HepG2 (cell line): Measurements from ENCODE around the gene ZNF764. TPM values are rescaled to one million over a fixed set of nuclear protein-coding genes. Genes with fewer than 3 reads are reported as not detected.

ENCODE experiments used
- ARNT ChIP-seq: fragments of 450-650 bp; IDR thresholded peaks from 2 replicates; pipeline ENCODE4 v1.6.1; 2017
- ATF7-NPFF ChIP-seq: sonication (generic); formaldehyde crosslinking; IDR thresholded peaks from 2 replicates; pipeline ENCODE4 v1.8.1; 2023; ENCODE audit warnings: mild to moderate bottlenecking, low read depth, missing genetic modification reagents, moderate library complexity
- ERF ChIP-seq: IDR thresholded peaks from 2 replicates; pipeline ENCODE4 v1.6.1; 2018; ENCODE audit warnings: missing biosample characterization, missing genetic modification reagents
- FOXK2 ChIP-seq: fragments of 450-650 bp; IDR thresholded peaks from 2 replicates; pipeline ENCODE4 v1.6.1; 2016
- HES4 ChIP-seq: sonication (generic); formaldehyde crosslinking; IDR thresholded peaks from 2 replicates; pipeline ENCODE4 v1.9.0; 2021; ENCODE audit warnings: mild to moderate bottlenecking, missing genetic modification reagents, borderline replicate concordance
- HOXD1 ChIP-seq: sonication (generic); formaldehyde crosslinking; IDR thresholded peaks from 2 replicates; pipeline ENCODE4 v1.5.0; 2020; ENCODE audit warnings: missing genetic modification reagents
- JUND ChIP-seq: sonication (generic); formaldehyde crosslinking; IDR thresholded peaks from 2 replicates; pipeline ENCODE4 v1.8.0; 2022; ENCODE audit warnings: mild to moderate bottlenecking, missing genetic modification reagents
- MAFG ChIP-seq: sonication (generic); formaldehyde crosslinking; IDR thresholded peaks from 2 replicates; pipeline ENCODE4 v1.5.1; 2020; ENCODE audit warnings: mild to moderate bottlenecking, missing genetic modification reagents
- MIER3 ChIP-seq: IDR thresholded peaks from 2 replicates; pipeline ENCODE4 v1.6.1; 2016; ENCODE audit warnings: missing compliant biosample characterization, borderline replicate concordance
- NFAT5 ChIP-seq: sonication (generic); formaldehyde crosslinking; IDR thresholded peaks from 2 replicates; pipeline ENCODE4 v1.4.0; 2020; ENCODE audit warnings: missing genetic modification reagents
- RBFOX2 ChIP-seq: fragments of 200-400 bp; formaldehyde crosslinking; IDR thresholded peaks from 2 replicates; pipeline ENCODE4 v1.6.1; 2017; ENCODE audit warnings: low read depth, mild to moderate bottlenecking, low read length
- SAP130 ChIP-seq: IDR thresholded peaks from 2 replicates; pipeline ENCODE4 v1.6.1; 2016; ENCODE audit warnings: low read depth
- THAP11 ChIP-seq: IDR thresholded peaks from 2 replicates; pipeline ENCODE4 v1.6.1; 2016; ENCODE audit warnings: missing biosample characterization, missing genetic modification reagents
- TMF1 ChIP-seq: sonication (generic); formaldehyde crosslinking; IDR thresholded peaks from 2 replicates; pipeline ENCODE4 v1.8.1; 2022; ENCODE audit warnings: low read depth, missing genetic modification reagents
- ZGPAT ChIP-seq: IDR thresholded peaks from 2 replicates; pipeline ENCODE4 v1.6.1; 2016; ENCODE audit warnings: mild to moderate bottlenecking
- ZNF10 ChIP-seq: sonication (generic); formaldehyde crosslinking; IDR thresholded peaks from 2 replicates; pipeline ENCODE4 v1.4.0; 2020; ENCODE audit warnings: mild to moderate bottlenecking, low read depth, missing genetic modification reagents, borderline replicate concordance
- ZNF326 ChIP-seq: sonication (generic); formaldehyde crosslinking; IDR thresholded peaks from 2 replicates; pipeline ENCODE4 v1.4.0; 2020; ENCODE audit warnings: missing genetic modification reagents, borderline replicate concordance
- ZNF350 ChIP-seq: sonication (generic); formaldehyde crosslinking; IDR thresholded peaks from 2 replicates; pipeline ENCODE4 v1.4.0; 2020; ENCODE audit warnings: mild to moderate bottlenecking, low read depth, missing genetic modification reagents, borderline replicate concordance
- ZNF432 ChIP-seq: sonication (generic); formaldehyde crosslinking; IDR thresholded peaks from 2 replicates; pipeline ENCODE4 v1.5.0; 2020; ENCODE audit warnings: missing genetic modification reagents, mild to moderate bottlenecking, borderline replicate concordance
- ZSCAN20 ChIP-seq: sonication (generic); formaldehyde crosslinking; IDR thresholded peaks from 2 replicates; pipeline ENCODE4 v1.4.0; 2020; ENCODE audit warnings: missing genetic modification reagents, mild to moderate bottlenecking, borderline replicate concordance
- polyA plus RNA-seq, 8 experiments: library from polyadenylated mRNA; depleted of rRNA in 3 of 8; stranded (reverse) in 7 of 8; unstranded in 1 of 8; fragments of >200 nt; fragmentation: Illumina TruSeq in 4 of 8; extraction: Trizol in 4 of 8; gene quantifications; 2 replicates each; pipeline versions ENCODE4 v1.2.1 to v1.2.3, GENCODE V29; 2011 to 2016; ENCODE audit warnings: low read depth in 4 of 8, missing spikeins in 1 of 8, mixed read lengths in 1 of 8; ENCODE audit not compliant: insufficient read depth in 1 of 8
- total RNA-seq, 5 experiments: library from RNA; depleted of rRNA; stranded (reverse); fragments of >200 nt; fragmentation: Illumina TruSeq; extraction: Trizol; gene quantifications; 2 replicates each; pipeline ENCODE4 v1.2.3, GENCODE V29; 2016; ENCODE audit warnings: low read depth in 1 of 5
- TF ChIP-seq, protein P1 (sequence below): sonication (generic); formaldehyde crosslinking; IDR thresholded peaks from 2 replicates; pipeline ENCODE4 v1.8.0; 2022; ENCODE audit warnings: mild to moderate bottlenecking, missing genetic modification reagents, moderate library complexity
- TF ChIP-seq, protein P2 (sequence below): sonication (generic); formaldehyde crosslinking; IDR thresholded peaks from 2 replicates; pipeline ENCODE4 v1.8.0; 2022; ENCODE audit warnings: mild to moderate bottlenecking, missing genetic modification reagents, moderate library complexity

Gene ZNF764
- total and polyA plus RNA-seq, 2 of the 13 experiments (the other 11 are each of a cell fraction or from before 2014, with no cell fraction given) = 4.1 to 9.1 TPM

- 0 out of 2 replicates have a peak, but pooled peaks have one; percentile 36 for TF ChIP-seq HOXD1 (CRISPR knock-in tag)
- TF ChIP-seq MIER3 = no peak
- TF ChIP-seq ARNT = no peak
- TF ChIP-seq ZNF350 (CRISPR knock-in tag) = no peak
- TF ChIP-seq, protein P1, sequence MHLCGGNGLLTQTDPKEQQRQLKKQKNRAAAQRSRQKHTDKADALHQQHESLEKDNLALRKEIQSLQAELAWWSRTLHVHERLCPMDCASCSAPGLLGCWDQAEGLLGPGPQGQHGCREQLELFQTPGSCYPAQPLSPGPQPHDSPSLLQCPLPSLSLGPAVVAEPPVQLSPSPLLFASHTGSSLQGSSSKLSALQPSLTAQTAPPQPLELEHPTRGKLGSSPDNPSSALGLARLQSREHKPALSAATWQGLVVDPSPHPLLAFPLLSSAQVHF (CRISPR knock-in tag) = no peak
- TF ChIP-seq ZNF432 (CRISPR knock-in tag) = no peak
- peak; percentile 53; the same call in 1 of the 2 replicates for TF ChIP-seq SAP130 (CRISPR knock-in tag)
- TF ChIP-seq HES4 = no peak
- TF ChIP-seq FOXK2 = no peak
- TF ChIP-seq ZGPAT = no peak
- TF ChIP-seq ERF = no peak
- no peak for TF ChIP-seq MAFG (CRISPR knock-in tag)
- TF ChIP-seq THAP11 (CRISPR knock-in tag) = no peak
- TF ChIP-seq ATF7-NPFF (CRISPR knock-in tag) = no peak
- no peak for TF ChIP-seq ZNF326 (CRISPR knock-in tag)
- no peak for TF ChIP-seq ZNF10 (CRISPR knock-in tag)
- TF ChIP-seq JUND = no peak
- TF ChIP-seq TMF1 (CRISPR knock-in tag) = no peak
- TF ChIP-seq ZSCAN20 (CRISPR knock-in tag) = no peak
- TF ChIP-seq RBFOX2 = no peak
- no peak for TF ChIP-seq NFAT5 (CRISPR knock-in tag)
- TF ChIP-seq, protein P2, sequence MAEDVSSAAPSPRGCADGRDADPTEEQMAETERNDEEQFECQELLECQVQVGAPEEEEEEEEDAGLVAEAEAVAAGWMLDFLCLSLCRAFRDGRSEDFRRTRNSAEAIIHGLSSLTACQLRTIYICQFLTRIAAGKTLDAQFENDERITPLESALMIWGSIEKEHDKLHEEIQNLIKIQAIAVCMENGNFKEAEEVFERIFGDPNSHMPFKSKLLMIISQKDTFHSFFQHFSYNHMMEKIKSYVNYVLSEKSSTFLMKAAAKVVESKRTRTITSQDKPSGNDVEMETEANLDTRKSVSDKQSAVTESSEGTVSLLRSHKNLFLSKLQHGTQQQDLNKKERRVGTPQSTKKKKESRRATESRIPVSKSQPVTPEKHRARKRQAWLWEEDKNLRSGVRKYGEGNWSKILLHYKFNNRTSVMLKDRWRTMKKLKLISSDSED = no peak
Measured at GRCh38 chr16:30567991-30568638, 9.9 kb upstream of the ZNF764 start (continued).
